Uterus (tissue), 2 donors: ENCODE results near the gene NOTCH1.

Experiments
- CTCF ChIP-seq, 4 experiments: fragments of 200-600 bp in 2 of 4; fragments of 450-650 bp in 2 of 4; sonication (generic) in 2 of 4; IDR thresholded peaks; one replicate each; pipeline ENCODE4 v1.5.1; 2016 to 2019; ENCODE audit warnings: antibody characterized with exemption in 4 of 4, mild to moderate bottlenecking in 2 of 4, moderate library complexity in 1 of 4
- POLR2A ChIP-seq, 2 donors: fragments of 450-650 bp; IDR thresholded peaks; one replicate each; pipeline ENCODE4 v1.6.1; 2016; ENCODE audit warnings: antibody characterized with exemption in 2 of 2, mild to moderate bottlenecking in 1 of 2, moderate library complexity in 1 of 2

DNA sequence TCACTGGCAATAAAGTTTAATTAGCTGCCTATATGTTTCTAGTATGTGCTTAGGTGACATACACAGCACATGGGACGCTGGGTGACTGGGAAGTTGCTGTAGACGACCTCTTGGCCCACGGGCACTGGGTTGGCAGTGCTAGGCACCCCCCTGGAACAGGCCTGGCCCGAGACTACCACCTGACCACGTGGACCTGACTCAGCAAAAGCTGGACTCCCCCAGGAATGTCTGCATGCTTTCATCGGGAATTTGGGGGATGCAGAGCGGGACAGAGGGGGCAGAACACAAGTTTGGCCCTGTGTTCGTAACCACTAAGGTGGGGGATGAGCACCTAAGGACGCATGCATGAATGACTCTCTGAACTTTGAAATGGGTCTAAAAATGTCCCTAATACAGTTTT lies 89.6 kb downstream of the NOTCH1 start:
- TF ChIP-seq CTCF (IDR thresholded peaks at IDR 0.05): no peak
- TF ChIP-seq POLR2A (IDR thresholded peaks at IDR 0.05): no peak
